Panc1 (cell line): Measurements from ENCODE around the gene METTL9.
"Not testable (repeated sequence)": the region's sequence is repeated elsewhere in the genome, so short reads cannot be mapped to it uniquely, and the experiment has no call there.

ENCODE experiments used
- POLR2AphosphoS5 ChIP-seq: IDR thresholded peaks from 2 replicates; pipeline ENCODE4 v1.6.1; 2012; ENCODE audit warnings: mild to moderate bottlenecking, low read depth, low read length, moderate library complexity
- SIN3A ChIP-seq: IDR thresholded peaks from 2 replicates; pipeline ENCODE4 v1.6.1; 2012; ENCODE audit warnings: low read depth, mild to moderate bottlenecking, low read length, moderate library complexity, borderline replicate concordance; ENCODE audit not compliant: insufficient read depth
- TCF7L2 ChIP-seq: IDR thresholded peaks from 2 replicates; pipeline ENCODE4 v1.6.1; 2011; ENCODE audit warnings: mild to moderate bottlenecking, low read depth, low read length, inconsistent platforms
- TF ChIP-seq, protein P1 (sequence below): fragments of 450-650 bp; IDR thresholded peaks from 2 replicates; pipeline ENCODE4 v1.5.1; 2017; ENCODE audit warnings: mild to moderate bottlenecking
- TF ChIP-seq, protein P2 (sequence below), 2 experiments: IDR thresholded peaks; 2 replicates each; pipeline ENCODE4 v1.6.1; 2011 to 2012; ENCODE audit warnings: low read depth in 2 of 2, control low read depth in 1 of 2, low read length in 1 of 2, mild to moderate bottlenecking in 1 of 2, moderate library complexity in 1 of 2; ENCODE audit not compliant: insufficient read depth in 1 of 2

DNA sequence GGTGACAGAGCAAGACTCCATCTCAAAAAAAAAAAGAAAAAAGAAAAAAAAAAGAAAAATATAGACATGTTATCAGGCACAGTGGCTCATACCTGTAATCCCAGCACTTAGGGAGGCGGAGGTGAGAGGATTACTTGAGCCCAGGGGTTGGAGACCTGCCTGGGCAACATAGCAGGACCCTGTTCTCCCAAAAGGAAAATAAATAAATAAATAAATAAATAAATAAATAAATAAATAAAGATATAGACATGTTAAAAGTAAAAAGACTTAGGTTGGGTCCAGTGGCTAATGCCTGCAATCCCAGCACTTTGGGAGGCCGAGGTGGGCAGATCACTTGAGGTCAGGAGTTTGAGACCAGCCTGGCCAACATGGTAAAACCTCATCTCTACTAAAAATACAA lies 23.1 kb upstream of the METTL9 start:
- TF ChIP-seq, protein P1, sequence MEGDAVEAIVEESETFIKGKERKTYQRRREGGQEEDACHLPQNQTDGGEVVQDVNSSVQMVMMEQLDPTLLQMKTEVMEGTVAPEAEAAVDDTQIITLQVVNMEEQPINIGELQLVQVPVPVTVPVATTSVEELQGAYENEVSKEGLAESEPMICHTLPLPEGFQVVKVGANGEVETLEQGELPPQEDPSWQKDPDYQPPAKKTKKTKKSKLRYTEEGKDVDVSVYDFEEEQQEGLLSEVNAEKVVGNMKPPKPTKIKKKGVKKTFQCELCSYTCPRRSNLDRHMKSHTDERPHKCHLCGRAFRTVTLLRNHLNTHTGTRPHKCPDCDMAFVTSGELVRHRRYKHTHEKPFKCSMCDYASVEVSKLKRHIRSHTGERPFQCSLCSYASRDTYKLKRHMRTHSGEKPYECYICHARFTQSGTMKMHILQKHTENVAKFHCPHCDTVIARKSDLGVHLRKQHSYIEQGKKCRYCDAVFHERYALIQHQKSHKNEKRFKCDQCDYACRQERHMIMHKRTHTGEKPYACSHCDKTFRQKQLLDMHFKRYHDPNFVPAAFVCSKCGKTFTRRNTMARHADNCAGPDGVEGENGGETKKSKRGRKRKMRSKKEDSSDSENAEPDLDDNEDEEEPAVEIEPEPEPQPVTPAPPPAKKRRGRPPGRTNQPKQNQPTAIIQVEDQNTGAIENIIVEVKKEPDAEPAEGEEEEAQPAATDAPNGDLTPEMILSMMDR = not testable (repeated sequence)
- TF ChIP-seq SIN3A, POLR2AphosphoS5, TCF7L2: not testable (repeated sequence)
- TF ChIP-seq, protein P2, sequence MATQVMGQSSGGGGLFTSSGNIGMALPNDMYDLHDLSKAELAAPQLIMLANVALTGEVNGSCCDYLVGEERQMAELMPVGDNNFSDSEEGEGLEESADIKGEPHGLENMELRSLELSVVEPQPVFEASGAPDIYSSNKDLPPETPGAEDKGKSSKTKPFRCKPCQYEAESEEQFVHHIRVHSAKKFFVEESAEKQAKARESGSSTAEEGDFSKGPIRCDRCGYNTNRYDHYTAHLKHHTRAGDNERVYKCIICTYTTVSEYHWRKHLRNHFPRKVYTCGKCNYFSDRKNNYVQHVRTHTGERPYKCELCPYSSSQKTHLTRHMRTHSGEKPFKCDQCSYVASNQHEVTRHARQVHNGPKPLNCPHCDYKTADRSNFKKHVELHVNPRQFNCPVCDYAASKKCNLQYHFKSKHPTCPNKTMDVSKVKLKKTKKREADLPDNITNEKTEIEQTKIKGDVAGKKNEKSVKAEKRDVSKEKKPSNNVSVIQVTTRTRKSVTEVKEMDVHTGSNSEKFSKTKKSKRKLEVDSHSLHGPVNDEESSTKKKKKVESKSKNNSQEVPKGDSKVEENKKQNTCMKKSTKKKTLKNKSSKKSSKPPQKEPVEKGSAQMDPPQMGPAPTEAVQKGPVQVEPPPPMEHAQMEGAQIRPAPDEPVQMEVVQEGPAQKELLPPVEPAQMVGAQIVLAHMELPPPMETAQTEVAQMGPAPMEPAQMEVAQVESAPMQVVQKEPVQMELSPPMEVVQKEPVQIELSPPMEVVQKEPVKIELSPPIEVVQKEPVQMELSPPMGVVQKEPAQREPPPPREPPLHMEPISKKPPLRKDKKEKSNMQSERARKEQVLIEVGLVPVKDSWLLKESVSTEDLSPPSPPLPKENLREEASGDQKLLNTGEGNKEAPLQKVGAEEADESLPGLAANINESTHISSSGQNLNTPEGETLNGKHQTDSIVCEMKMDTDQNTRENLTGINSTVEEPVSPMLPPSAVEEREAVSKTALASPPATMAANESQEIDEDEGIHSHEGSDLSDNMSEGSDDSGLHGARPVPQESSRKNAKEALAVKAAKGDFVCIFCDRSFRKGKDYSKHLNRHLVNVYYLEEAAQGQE (IDR thresholded peaks at IDR 0.05; ENCODE audit: insufficient read depth in 1 of 2, low read depth in 2 of 2, low read length in 1 of 2) = not testable (repeated sequence)
